CD4-positive, alpha-beta T cell treated with Interleukin-21 for 1 hour (primary cell): ENCODE data around the gene PC.

Experiments
- DNase-seq: peaks from one replicate; pipeline ENCODE4 v3.0.0-alpha.2; 2020

The PC gene

GRCh38 chr11:66951135-66951534 lies 7.0 kb downstream of the PC start:
- no peak for DNase-seq

GRCh38 chr11:66950112-66950535 lies 8.1 kb downstream of the PC start:
- DNase-seq = no peak

- no peak for DNase-seq
These were observed 19.5 kb downstream of the PC start for GRCh38 chr11:66938582-66939135.

- DNase-seq = no peak
These were observed 20.9 kb downstream of the PC start for GRCh38 chr11:66937193-66937733.

GRCh38 chr11:66936311-66936711 lies 21.9 kb downstream of the PC start:
- DNase-seq = no peak

- DNase-seq = no peak
These were observed 23.0 kb downstream of the PC start for GRCh38 chr11:66934950-66935779.

- DNase-seq = no peak
These were observed 24.7 kb downstream of the PC start for GRCh38 chr11:66933531-66933930.

GRCh38 chr11:66932543-66932942 lies 25.6 kb downstream of the PC start:
- no peak for DNase-seq

GRCh38 chr11:66929753-66930152 lies 28.4 kb downstream of the PC start:
- DNase-seq = no peak

GRCh38 chr11:66924272-66924671 lies 33.9 kb downstream of the PC start:
- DNase-seq = no peak

- DNase-seq = no peak
These were observed 35.6 kb downstream of the PC start for GRCh38 chr11:66922551-66922950.

- DNase-seq = no peak
These were observed 37.0 kb downstream of the PC start for GRCh38 chr11:66920978-66921784.

- no peak for DNase-seq
These were observed 38.3 kb downstream of the PC start for GRCh38 chr11:66919923-66920322.

GRCh38 chr11:66918741-66919140 lies 39.4 kb downstream of the PC start:
- DNase-seq = no peak

GRCh38 chr11:66915866-66916265 lies 42.3 kb downstream of the PC start:
- DNase-seq = no peak

- DNase-seq = no peak
These were observed 42.9 kb downstream of the PC start for GRCh38 chr11:66915046-66915832.

- DNase-seq = no peak
These were observed 43.7 kb downstream of the PC start for GRCh38 chr11:66914505-66914904.

- DNase-seq = no peak
These were observed 45.3 kb downstream of the PC start for GRCh38 chr11:66912911-66913310.

- no peak for DNase-seq
These were observed 45.8 kb downstream of the PC start for GRCh38 chr11:66912361-66912760.

GRCh38 chr11:66910669-66911068 lies 47.5 kb downstream of the PC start:
- DNase-seq = no peak

GRCh38 chr11:66910016-66910415 lies 48.2 kb downstream of the PC start:
- DNase-seq = no peak

- DNase-seq = no peak
These were observed 49.0 kb downstream of the PC start for GRCh38 chr11:66909181-66909580.
